Measurements from ENCODE around the gene OBI1.

OBI1 gene

DNA sequence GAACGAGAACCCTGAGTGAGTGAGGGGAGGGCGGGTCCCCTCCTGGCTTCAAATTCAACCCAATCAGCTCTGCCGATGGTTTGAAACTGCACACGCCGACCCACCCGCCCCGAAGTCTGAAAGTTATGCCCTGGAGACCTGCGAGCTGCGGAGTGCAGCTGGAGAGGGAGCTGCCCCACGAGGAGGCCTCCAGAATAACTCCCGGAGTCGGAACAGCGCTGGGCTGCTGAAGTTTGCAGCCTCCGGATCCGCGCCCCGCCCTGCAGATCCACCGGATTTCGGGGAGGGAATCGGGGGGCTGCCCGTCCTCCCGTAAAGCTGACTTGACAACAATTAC lies 62.6 kb downstream of the OBI1 start:
- TF ChIP-seq, protein P1, sequence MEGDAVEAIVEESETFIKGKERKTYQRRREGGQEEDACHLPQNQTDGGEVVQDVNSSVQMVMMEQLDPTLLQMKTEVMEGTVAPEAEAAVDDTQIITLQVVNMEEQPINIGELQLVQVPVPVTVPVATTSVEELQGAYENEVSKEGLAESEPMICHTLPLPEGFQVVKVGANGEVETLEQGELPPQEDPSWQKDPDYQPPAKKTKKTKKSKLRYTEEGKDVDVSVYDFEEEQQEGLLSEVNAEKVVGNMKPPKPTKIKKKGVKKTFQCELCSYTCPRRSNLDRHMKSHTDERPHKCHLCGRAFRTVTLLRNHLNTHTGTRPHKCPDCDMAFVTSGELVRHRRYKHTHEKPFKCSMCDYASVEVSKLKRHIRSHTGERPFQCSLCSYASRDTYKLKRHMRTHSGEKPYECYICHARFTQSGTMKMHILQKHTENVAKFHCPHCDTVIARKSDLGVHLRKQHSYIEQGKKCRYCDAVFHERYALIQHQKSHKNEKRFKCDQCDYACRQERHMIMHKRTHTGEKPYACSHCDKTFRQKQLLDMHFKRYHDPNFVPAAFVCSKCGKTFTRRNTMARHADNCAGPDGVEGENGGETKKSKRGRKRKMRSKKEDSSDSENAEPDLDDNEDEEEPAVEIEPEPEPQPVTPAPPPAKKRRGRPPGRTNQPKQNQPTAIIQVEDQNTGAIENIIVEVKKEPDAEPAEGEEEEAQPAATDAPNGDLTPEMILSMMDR (IDR thresholded peaks at IDR 0.05; ENCODE audit: low read depth, low read length): no peak
- H3K27ac ChIP-seq: no peak overlapping the region
- H3K4me3 ChIP-seq (ENCODE audit: low read depth, low read length): no peak overlapping the region
- DNase-seq: no peak
- H3K27me3 ChIP-seq (ENCODE audit: insufficient read depth, low read depth, severe bottlenecking): no peaks in the 10 kb centered on the region
- no peaks in the 10 kb centered on the region for H3K36me3 ChIP-seq
- no peaks in the 10 kb centered on the region for H3K9me3 ChIP-seq (ENCODE audit: severe bottlenecking)

DNA sequence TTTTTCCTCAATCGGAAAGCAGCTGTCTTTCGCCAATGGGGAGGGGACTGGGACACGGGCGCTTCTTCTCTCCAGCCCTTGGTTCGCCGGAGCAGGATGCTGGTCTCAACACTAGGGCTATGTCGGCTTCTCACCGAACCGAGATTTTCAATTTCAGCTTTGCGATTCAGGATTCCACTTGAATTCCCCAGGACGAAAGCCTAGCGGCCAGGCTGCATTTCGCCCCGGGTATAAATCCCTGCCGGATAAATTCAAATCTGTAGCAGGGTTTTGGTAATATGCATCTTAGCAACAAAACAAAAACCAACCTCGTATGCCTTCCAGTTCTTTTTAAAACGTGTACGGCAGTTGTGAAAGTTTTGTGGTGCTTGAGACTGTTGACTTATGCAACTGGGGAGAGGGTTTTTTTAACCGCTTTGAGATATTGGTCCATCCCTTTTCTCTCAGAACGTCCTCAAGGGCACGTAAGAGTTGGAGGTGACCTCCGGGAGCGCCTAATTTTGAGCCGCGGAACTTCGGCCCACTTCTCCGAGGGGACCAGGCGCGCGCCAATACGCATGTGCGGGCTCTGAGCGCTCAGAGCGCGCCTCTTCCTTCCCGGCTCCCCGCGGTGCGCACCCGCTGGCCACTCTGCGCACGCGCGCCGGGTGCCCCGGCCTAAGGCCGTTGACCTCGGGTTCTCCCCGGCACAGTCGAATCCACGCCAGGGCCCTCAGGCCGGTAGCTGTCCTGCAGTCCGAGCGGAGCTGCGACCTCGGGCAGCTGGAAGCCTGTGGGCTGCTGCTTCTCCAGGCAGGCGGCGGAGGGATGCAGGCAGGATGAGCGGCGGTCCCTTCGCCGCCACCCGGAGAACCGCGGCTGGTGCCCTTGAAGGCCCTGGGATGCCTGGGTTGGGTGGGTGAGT lies 63.2 kb downstream of the OBI1 start:
- Histone ChIP-seq H3K9me3 (ENCODE audit: severe bottlenecking) (no peaks in the 10 kb centered on the region), H3K36me3 (no peaks in the 10 kb centered on the region), H3K27me3 (ENCODE audit: insufficient read depth, low read depth, severe bottlenecking) (no peaks in the 10 kb centered on the region), H3K4me3 (ENCODE audit: low read depth, low read length) (no peak overlapping the region), H3K27ac (no peak overlapping the region)
- DNase-seq: no peak
- TF ChIP-seq, protein P1 (IDR thresholded peaks at IDR 0.05; ENCODE audit: low read depth, low read length): no peak

DNA sequence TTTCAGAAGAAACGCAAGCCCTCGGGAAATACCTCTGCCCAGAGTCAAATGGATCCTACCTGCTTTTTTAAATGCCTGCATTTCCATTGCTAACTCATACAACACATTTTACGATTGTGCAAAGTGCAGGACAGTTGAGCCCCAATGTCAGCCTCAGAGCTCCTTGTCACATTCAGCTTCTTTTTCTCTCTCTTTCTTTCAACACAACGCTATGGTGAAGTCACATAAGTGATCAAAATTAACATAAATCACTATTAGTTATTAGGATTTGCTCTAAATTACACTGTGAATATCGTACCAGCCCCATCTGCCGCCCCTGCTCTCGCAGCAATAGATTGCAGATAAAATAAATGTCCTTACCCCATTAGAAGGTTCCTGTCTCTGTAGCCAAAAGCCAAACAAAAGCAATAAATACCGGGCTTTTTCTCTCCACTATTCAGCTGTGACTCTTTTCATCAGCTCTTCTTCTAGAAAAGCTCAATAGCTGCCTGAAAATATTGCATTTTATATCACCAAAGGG lies 64.4 kb downstream of the OBI1 start:
- no peaks in the 10 kb centered on the region for H3K36me3 ChIP-seq
- no peak for DNase-seq
- H3K9me3 ChIP-seq (ENCODE audit: severe bottlenecking): no peaks in the 10 kb centered on the region
- TF ChIP-seq, protein P1 (IDR thresholded peaks at IDR 0.05; ENCODE audit: low read depth, low read length): no peak
- no peaks in the 10 kb centered on the region for H3K27me3 ChIP-seq (ENCODE audit: insufficient read depth, low read depth, severe bottlenecking)
- no peak overlapping the region for H3K4me3 ChIP-seq (ENCODE audit: low read depth, low read length)
- no peak overlapping the region for H3K27ac ChIP-seq

DNA sequence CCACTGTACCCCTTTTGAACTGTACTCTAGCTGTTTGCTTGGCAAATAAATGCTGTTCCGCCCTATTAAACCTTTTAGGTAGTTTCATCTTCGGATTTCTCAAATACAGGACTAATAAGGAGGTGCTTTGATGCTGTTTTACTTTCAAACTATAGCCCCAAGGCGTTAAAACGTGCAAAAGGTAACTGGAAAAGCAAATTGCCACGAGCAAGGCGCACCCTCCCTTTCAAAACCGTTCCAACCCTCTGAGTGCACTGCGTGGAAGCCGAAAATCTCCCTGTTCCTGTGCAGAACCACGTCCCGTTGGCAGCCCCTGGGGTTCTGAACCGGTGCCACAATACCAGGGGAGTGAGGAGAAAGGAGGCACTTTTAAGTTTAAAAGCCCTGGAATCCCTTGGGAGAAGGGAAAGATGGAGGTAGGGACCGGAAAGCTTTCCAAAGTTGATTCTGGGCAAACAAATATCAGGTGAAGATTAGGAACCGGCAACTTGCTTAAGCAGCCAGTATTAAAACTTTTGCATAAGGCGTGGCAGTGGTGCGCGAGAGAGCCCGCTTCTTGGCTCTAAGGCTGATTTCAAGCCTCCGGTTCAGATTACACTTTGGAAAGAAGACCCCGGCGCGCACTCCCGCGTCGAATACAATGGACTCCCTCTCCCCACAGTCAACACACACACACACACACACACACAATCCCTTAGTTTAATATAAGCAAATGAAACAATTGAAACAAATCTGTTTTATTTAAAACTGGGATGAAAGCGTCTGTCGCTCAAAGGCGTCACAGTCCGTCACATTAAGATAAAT lies 65.1 kb downstream of the OBI1 start:
- no peaks in the 10 kb centered on the region for H3K9me3 ChIP-seq (ENCODE audit: severe bottlenecking)
- no peak overlapping the region for H3K4me3 ChIP-seq (ENCODE audit: low read depth, low read length)
- H3K27ac ChIP-seq: no peak overlapping the region
- TF ChIP-seq, protein P1 (IDR thresholded peaks at IDR 0.05; ENCODE audit: low read depth, low read length): no peak
- no peaks in the 10 kb centered on the region for H3K36me3 ChIP-seq
- DNase-seq: no peak
- no peaks in the 10 kb centered on the region for H3K27me3 ChIP-seq (ENCODE audit: insufficient read depth, low read depth, severe bottlenecking)

DNA sequence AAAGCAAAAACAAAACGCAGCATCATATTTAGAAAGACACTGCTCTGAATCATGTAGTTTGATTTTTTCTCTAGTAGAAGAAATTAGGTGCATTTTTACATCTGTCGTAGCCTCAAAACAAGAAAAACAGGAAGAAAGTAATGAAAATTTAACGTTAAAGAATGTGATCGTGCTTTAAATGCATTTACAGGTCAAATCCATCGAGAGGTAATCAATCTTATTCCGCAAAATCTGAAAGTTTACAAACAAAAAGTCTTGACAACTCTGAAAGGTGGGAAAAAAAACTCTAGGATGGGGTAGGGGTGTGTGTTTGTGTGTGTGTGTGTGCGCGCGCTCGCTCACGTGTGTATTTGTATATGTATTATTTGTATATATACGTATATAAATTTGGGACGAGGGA lies 65.8 kb downstream of the OBI1 start:
- TF ChIP-seq, protein P1 (IDR thresholded peaks at IDR 0.05; ENCODE audit: low read depth, low read length): no peak
- H3K4me3 ChIP-seq (ENCODE audit: low read depth, low read length): no peak overlapping the region
- H3K9me3 ChIP-seq (ENCODE audit: severe bottlenecking): no peaks in the 10 kb centered on the region
- DNase-seq: no peak
- H3K36me3 ChIP-seq: no peaks in the 10 kb centered on the region
- no peaks in the 10 kb centered on the region for H3K27me3 ChIP-seq (ENCODE audit: insufficient read depth, low read depth, severe bottlenecking)
- H3K27ac ChIP-seq: peak overlapping the region; percentile 65
